Camera-type eye (tissue), 1 donor: ENCODE results near the gene HRNR. TPM values are rescaled to one million over a fixed set of nuclear protein-coding genes. Genes with fewer than 3 reads are reported as not detected.

ENCODE experiments used
- total RNA-seq: library from RNA; depleted of rRNA; stranded (reverse); fragments of >200 nt; gene quantifications from one replicate; pipeline ENCODE4 v1.2.3, GENCODE V29; 2014

HRNR gene
- not detected for total RNA-seq

DNA sequence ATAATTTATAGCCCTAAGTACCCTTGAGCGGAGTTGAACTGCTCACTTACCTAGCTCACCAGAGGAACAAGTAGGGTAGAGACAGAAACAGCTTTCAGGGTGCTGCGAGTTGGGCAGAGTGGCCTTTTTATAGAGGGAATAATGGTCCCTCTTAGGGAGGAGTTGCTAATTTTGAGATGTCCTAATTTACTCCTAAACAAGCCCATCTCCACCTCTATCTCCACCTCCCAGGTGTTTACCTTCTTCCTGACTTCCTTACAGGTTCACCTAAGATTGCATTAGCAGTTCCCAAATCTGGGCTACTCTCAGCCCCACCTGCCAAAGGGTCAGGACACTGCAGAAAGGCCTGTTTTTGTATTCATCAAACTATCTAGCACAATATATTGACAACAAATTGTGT, at the start of gene HRNR:
HRNR (minus strand) TSS at position 101 of the 400 bp plus-strand sequence. CDS start 940 bp downstream, outside the sequence.

Other genes starting within 250 kb of the HRNR start
- 71.2 TPM for gene S100A10, start 230.3 kb downstream of the HRNR start, total RNA-seq
- gene S100A11, start 187.2 kb downstream of the HRNR start, total RNA-seq: 13.1 TPM
- not detected for gene TCHHL1, start 135.1 kb downstream of the HRNR start, total RNA-seq
- 0.66 TPM for gene TCHH, start 108.7 kb downstream of the HRNR start, total RNA-seq
- gene RPTN, start 65.0 kb downstream of the HRNR start, total RNA-seq: not detected
- gene FLG, start 101.0 kb upstream of the HRNR start, total RNA-seq: 1.3 TPM
- gene FLG2, start 135.8 kb upstream of the HRNR start, total RNA-seq: 0.88 TPM
- not detected for gene CRNN, start 190.1 kb upstream of the HRNR start, total RNA-seq